Keratinocyte (primary cell): ENCODE results near the gene LYPD1. TPM values are rescaled to one million over a fixed set of nuclear protein-coding genes. Genes with fewer than 3 reads are reported as not detected.

Source experiments
- DNase-seq: peaks from one replicate; pipeline ENCODE4 v3.0.0-alpha.2; 2011; ENCODE audit warnings: low read depth, missing footprints, low spot score
- FAIRE-seq: peaks from 2 replicates; lab custom pipeline; 2011; peaks lifted over from hg19 to GRCh38; lab: Jason Lieb, UNC
- H2AFZ ChIP-seq: 2 replicates; pipeline ENCODE4 v1.6.0; 2012; ENCODE audit warnings: low read length, control low read depth, inconsistent platforms; ENCODE audit not compliant: control insufficient read depth
- H3K27ac ChIP-seq: 2 replicates; pipeline ENCODE4 v1.5.1; 2011; ENCODE audit warnings: low read length; ENCODE audit not compliant: control insufficient read depth, insufficient read depth
- H3K27me3 ChIP-seq: 3 replicates; pipeline ENCODE4 v1.6.0; 2011; ENCODE audit warnings: low read length; ENCODE audit not compliant: control insufficient read depth, insufficient read depth; ENCODE audit errors: extremely low read depth
- H3K36me3 ChIP-seq, 2 experiments: 2 replicates in 1 of 2; 3 replicates in 1 of 2; pipeline ENCODE4 v1.5.1; 2011; ENCODE audit warnings: low read length in 2 of 2, mild to moderate bottlenecking in 1 of 2; ENCODE audit not compliant: control insufficient read depth in 2 of 2, insufficient read depth in 2 of 2; ENCODE audit errors: extremely low read depth in 1 of 2
- H3K4me1 ChIP-seq: 3 replicates; pipeline ENCODE4 v1.5.1; 2011; ENCODE audit warnings: low read length; ENCODE audit not compliant: control insufficient read depth, insufficient read depth; ENCODE audit errors: extremely low read depth
- H3K4me2 ChIP-seq: 3 replicates; pipeline ENCODE4 v1.6.0; 2011; ENCODE audit warnings: low read depth, low read length; ENCODE audit not compliant: control insufficient read depth, insufficient read depth; ENCODE audit errors: extremely low read depth
- H3K4me3 ChIP-seq, 3 experiments: fragments of 200-600 bp in 1 of 3; sonication (generic) in 1 of 3; 2 replicates in 2 of 3; 3 replicates in 1 of 3; pipeline ENCODE4 v1.5.1; 2011 to 2016; ENCODE audit warnings: low read length in 3 of 3, mild to moderate bottlenecking in 3 of 3, control low read depth in 2 of 3, inconsistent platforms in 1 of 3, low read depth in 1 of 3, mixed read lengths in 1 of 3, mixed run types in 1 of 3, moderate library complexity in 1 of 3; ENCODE audit not compliant: control insufficient read depth in 2 of 3, insufficient read depth in 2 of 3; ENCODE audit errors: extremely low read depth in 1 of 3
- H3K79me2 ChIP-seq: 2 replicates; pipeline ENCODE4 v1.6.0; 2012; ENCODE audit warnings: low read length; ENCODE audit not compliant: control insufficient read depth, insufficient read depth
- H3K9ac ChIP-seq: 3 replicates; pipeline ENCODE4 v1.6.0; 2011; ENCODE audit warnings: low read length; ENCODE audit not compliant: control insufficient read depth, insufficient read depth; ENCODE audit errors: extremely low read depth
- H3K9me1 ChIP-seq: 3 replicates; pipeline ENCODE4 v1.6.0; 2011; ENCODE audit warnings: low read length; ENCODE audit not compliant: control insufficient read depth, insufficient read depth; ENCODE audit errors: extremely low read depth
- H3K9me3 ChIP-seq: 2 replicates; pipeline ENCODE4 v1.5.1; 2012; ENCODE audit warnings: low read depth, low read length; ENCODE audit not compliant: control insufficient read depth
- H4K20me1 ChIP-seq: 3 replicates; pipeline ENCODE4 v1.6.0; 2011; ENCODE audit warnings: low read length; ENCODE audit not compliant: control insufficient read depth, insufficient read depth; ENCODE audit errors: extremely low read depth
- CTCF ChIP-seq, 3 experiments: IDR thresholded peaks in 1 of 3; conservative IDR thresholded peaks in 1 of 3; optimal IDR thresholded peaks in 1 of 3; 2 replicates in 2 of 3; 3 replicates in 1 of 3; pipeline versions ENCODE3 to v1.5.1; 2011; ENCODE audit warnings: low read length in 3 of 3, mild to moderate bottlenecking in 3 of 3, moderate library complexity in 2 of 3, control low read depth in 1 of 3, inconsistent platforms in 1 of 3; ENCODE audit not compliant: insufficient read depth in 2 of 3; ENCODE audit errors: extremely low read depth in 1 of 3
- EZH2 ChIP-seq: IDR thresholded peaks from one replicate; pipeline ENCODE4 v1.6.1; 2012; ENCODE audit warnings: inconsistent platforms, mild to moderate bottlenecking, low read length, moderate library complexity
- dilution Hi-C: fragments of 300-500 bp; cut with MboI; formaldehyde crosslinking; loops from one replicate; pipeline ENCODE4 v1.7.0; 2020; ENCODE audit warnings: low sequenced_read_pairs; ENCODE audit not compliant: extremely low pct_ligation_motif_present
- polyA plus RNA-seq, 5 experiments: library from polyadenylated mRNA; depleted of rRNA in 3 of 5; stranded (reverse) in 3 of 5; stranded (forward) in 1 of 5; unstranded in 1 of 5; fragments of >200 nt; gene quantifications; 1 replicate in 1 of 5; 2 replicates in 3 of 5; 3 replicates in 1 of 5; pipeline versions ENCODE4 v1.2.1 to v1.2.3, GENCODE V29; 2011 to 2012; ENCODE audit warnings: missing spikeins in 2 of 5, low read depth in 1 of 5, low replicate concordance in 1 of 5

Gene LYPD1
- polyA plus RNA-seq, 1 donor (not counting 4 experiments of a cell fraction or from before 2014, with no cell fraction given): 0.03 TPM

GRCh38 chr2:132620115-132620514, 49.9 kb downstream of the LYPD1 start:
- Histone ChIP-seq H3K4me2 (no peak overlapping the region), H3K9me1 (no peaks in the 10 kb centered on the region), H3K9me3 (no peaks in the 10 kb centered on the region), H3K4me3 (no peak overlapping the region), H3K9ac (no peak overlapping the region), H3K36me3 (no peaks in the 10 kb centered on the region), H3K4me1 (peaks cover 2% of the 10 kb centered on the region), H4K20me1 (peaks cover 2% of the 10 kb centered on the region), H3K79me2 (no peaks in the 10 kb centered on the region), H3K27ac (no peak overlapping the region), H3K27me3 (no peaks in the 10 kb centered on the region), H2AFZ (no peak overlapping the region)
- FAIRE-seq (no peak), DNase-seq (no peak)
- dilution Hi-C loops: no loop called here
- TF ChIP-seq CTCF (optimal IDR thresholded peaks at IDR 0.05 in 1 of 3, IDR thresholded peaks at IDR 0.05 in 1 of 3, conservative IDR thresholded peaks at IDR 0.05 in 1 of 3; ENCODE audit: extremely low read depth in 1 of 3, insufficient read depth in 2 of 3, low read length in 3 of 3) (no peak), EZH2 (no peak)

GRCh38 chr2:132618734-132619133, 51.3 kb downstream of the LYPD1 start:
- H3K4me2 ChIP-seq: no peak overlapping the region
- H3K9ac ChIP-seq: no peak overlapping the region
- no peak overlapping the region for H3K27ac ChIP-seq
- H3K27me3 ChIP-seq: no peaks in the 10 kb centered on the region
- no peaks in the 10 kb centered on the region for H3K9me3 ChIP-seq
- DNase-seq (no peak), FAIRE-seq (no peak)
- H3K9me1 ChIP-seq: no peaks in the 10 kb centered on the region
- H3K36me3 ChIP-seq: no peaks in the 10 kb centered on the region
- H2AFZ ChIP-seq: no peak overlapping the region
- H3K79me2 ChIP-seq: no peaks in the 10 kb centered on the region
- peaks cover 2% of the 10 kb centered on the region for H3K4me1 ChIP-seq
- dilution Hi-C loops: no loop called here
- TF ChIP-seq CTCF (optimal IDR thresholded peaks at IDR 0.05 in 1 of 3, IDR thresholded peaks at IDR 0.05 in 1 of 3, conservative IDR thresholded peaks at IDR 0.05 in 1 of 3; ENCODE audit: extremely low read depth in 1 of 3, insufficient read depth in 2 of 3, low read length in 3 of 3) (no peak), EZH2 (no peak)
- peaks cover 2% of the 10 kb centered on the region for H4K20me1 ChIP-seq
- no peak overlapping the region for H3K4me3 ChIP-seq
